ENCODE measurements around the gene RANBP3.
A peak's percentile ranks its signal among the peaks of the same experiment; 100 is the strongest.
"Not testable (repeated sequence)": the region's sequence is repeated elsewhere in the genome, so short reads cannot be mapped to it uniquely, and the experiment has no call there.

RANBP3 gene

GRCh38 chr19:5964816-5965565 lies 12.9 kb downstream of the RANBP3 start:
- DNase-seq (ENCODE audit: low spot score) = no peak

GRCh38 chr19:5963855-5964254 lies 14.1 kb downstream of the RANBP3 start:
- DNase-seq (ENCODE audit: low spot score) = no peak

GRCh38 chr19:5963259-5963658 lies 14.7 kb downstream of the RANBP3 start:
- not testable (repeated sequence) for DNase-seq (ENCODE audit: low spot score)

- peak; percentile 58 for DNase-seq (ENCODE audit: low spot score)
Observed at GRCh38 chr19:5961969-5962945, 15.7 kb downstream of the RANBP3 start.

- not testable (repeated sequence) for DNase-seq (ENCODE audit: low spot score)
Observed at GRCh38 chr19:5961641-5961968, 16.3 kb downstream of the RANBP3 start.

- peak; percentile 44 for DNase-seq (ENCODE audit: low spot score)
Observed at GRCh38 chr19:5960005-5961001, 17.6 kb downstream of the RANBP3 start.

GRCh38 chr19:5959260-5960004 lies 18.5 kb downstream of the RANBP3 start:
- DNase-seq (ENCODE audit: low spot score) = no peak

- no peak for DNase-seq (ENCODE audit: low spot score)
Observed at GRCh38 chr19:5958851-5959122, 19.2 kb downstream of the RANBP3 start.

GRCh38 chr19:5958074-5958850 lies 19.7 kb downstream of the RANBP3 start:
- no peak for DNase-seq (ENCODE audit: low spot score)

- no peak for DNase-seq (ENCODE audit: low spot score)
Observed at GRCh38 chr19:5957170-5957569, 20.8 kb downstream of the RANBP3 start.

GRCh38 chr19:5956728-5957127 lies 21.2 kb downstream of the RANBP3 start:
- no peak for DNase-seq (ENCODE audit: low spot score)

GRCh38 chr19:5956323-5956722 lies 21.6 kb downstream of the RANBP3 start:
- no peak for DNase-seq (ENCODE audit: low spot score)

- DNase-seq (ENCODE audit: low spot score) = no peak
Observed at GRCh38 chr19:5955636-5955935, 22.4 kb downstream of the RANBP3 start.

GRCh38 chr19:5954293-5954692 lies 23.6 kb downstream of the RANBP3 start:
- no peak for DNase-seq (ENCODE audit: low spot score)

- DNase-seq (ENCODE audit: low spot score) = no peak
Observed at GRCh38 chr19:5953680-5954213, 24.2 kb downstream of the RANBP3 start.

GRCh38 chr19:5953030-5953589 lies 24.8 kb downstream of the RANBP3 start:
- DNase-seq (ENCODE audit: low spot score) = no peak

- DNase-seq (ENCODE audit: low spot score) = no peak
Observed at GRCh38 chr19:5952193-5953029, 25.5 kb downstream of the RANBP3 start.

GRCh38 chr19:5951338-5951861 lies 26.5 kb downstream of the RANBP3 start:
- DNase-seq (ENCODE audit: low spot score) = peak; percentile 51

- DNase-seq (ENCODE audit: low spot score) = no peak
Observed at GRCh38 chr19:5950741-5951140, 27.2 kb downstream of the RANBP3 start.

Measured in globus pallidus (tissue), 1 donor.